Measurements from ENCODE around the gene JADE1. TPM values are rescaled to one million over a fixed set of nuclear protein-coding genes. Genes with fewer than 3 reads are reported as not detected.
A peak's percentile ranks its signal among the peaks of the same experiment; 100 is the strongest.

JADE1 gene
- total and polyA plus RNA-seq, 2 donors = 17.0 to 33.6 TPM

DNA sequence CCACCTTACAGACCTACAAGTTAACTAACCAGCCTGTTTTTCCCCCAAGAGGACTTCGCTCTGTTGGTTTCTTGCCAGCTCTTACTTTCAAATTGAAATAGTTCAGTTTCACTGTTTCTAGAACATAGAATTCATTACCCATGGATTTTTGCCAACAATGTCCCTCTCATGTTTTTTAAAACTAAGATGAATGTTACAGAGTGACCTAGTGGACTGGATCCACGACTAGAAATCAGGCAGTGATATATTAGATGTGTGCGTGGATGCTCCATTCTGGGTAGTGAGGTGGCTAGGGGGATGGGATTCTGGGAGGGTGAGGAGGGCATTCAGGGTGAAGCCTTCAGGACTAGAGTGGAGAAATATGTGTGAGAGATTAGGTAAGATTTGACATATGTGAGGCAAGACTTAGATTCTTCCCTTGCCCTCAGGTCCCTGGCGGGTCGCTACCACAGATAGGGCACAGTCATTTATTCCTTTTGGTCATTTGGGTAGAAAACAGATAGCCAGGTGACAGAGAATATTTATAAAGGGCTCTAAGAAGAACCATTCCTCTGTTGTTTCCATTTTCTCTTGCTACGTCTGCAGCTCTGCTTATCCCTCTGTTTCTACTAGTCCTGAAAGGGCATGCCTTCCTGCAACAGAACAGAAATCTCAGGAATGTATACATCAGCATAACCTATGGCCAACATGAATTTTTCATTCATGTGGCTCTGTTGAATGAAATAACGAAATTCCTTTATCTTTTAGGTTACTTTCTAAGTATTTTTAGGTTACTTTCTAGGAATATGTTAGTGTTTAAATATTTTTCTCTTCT is 15.4 kb upstream of the JADE1 start:
- whole genome bisulfite sequencing = 73% methylated on average over 7 of the region's 7 CpGs
- Histone ChIP-seq H3K36me3 (ENCODE audit: insufficient read depth) (no peaks in the 10 kb centered on the region), H3K4me3 (ENCODE audit: low read depth, low read length) (no peak overlapping the region), H3K4me1 (ENCODE audit: insufficient read depth) (no peaks in the 10 kb centered on the region), H3K27ac (ENCODE audit: low read depth) (no peak overlapping the region)
- no peak for DNase-seq (ENCODE audit: extremely low spot score)

DNA sequence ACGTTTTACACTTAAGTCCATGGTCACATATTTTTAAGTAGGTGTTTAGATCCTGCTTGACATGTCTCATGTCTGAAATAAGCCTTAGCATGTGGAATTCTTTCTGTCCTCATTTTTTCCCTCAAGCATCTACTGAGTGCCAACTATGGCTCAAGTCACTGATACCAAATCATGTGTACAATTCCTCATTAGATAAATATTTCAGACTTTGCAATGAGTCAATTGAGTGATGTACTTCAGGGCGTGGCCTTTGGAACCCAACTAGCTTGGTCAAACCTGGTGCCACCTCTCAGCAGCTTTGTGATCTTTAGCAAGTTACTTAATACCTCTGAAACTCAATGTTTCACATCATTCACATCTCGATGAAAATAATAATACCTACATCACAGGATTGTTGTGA is 12.6 kb upstream of the JADE1 start:
- Histone ChIP-seq H3K27ac (ENCODE audit: low read depth) (no peak overlapping the region), H3K4me1 (ENCODE audit: insufficient read depth) (no peaks in the 10 kb centered on the region), H3K4me3 (ENCODE audit: low read depth, low read length) (no peak overlapping the region), H3K36me3 (ENCODE audit: insufficient read depth) (no peaks in the 10 kb centered on the region)
- WGBS = 84% methylated on average over 3 of the region's 3 CpGs
- DNase-seq (ENCODE audit: extremely low spot score) = no peak

DNA sequence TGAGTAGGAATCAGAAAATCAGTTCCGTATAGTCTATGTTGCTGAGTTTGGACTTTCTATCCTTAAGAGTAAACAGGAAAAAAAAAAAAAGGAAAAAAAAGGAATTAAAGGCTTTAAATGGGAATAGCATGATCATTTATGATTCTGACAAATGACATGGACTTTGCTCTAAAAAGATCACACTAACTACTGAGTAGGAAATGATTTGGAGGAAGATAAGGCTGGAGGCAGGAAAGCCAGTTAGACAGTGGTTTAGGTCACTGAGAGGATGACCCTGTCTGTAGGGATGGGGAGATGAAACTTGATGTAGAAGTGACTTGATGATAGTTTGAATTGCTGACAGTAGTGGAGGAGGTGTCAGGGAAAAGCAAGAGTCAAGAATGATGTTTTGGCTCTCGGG is 9.2 kb upstream of the JADE1 start:
- DNase-seq (ENCODE audit: extremely low spot score) = no peak
- Histone ChIP-seq H3K4me1 (ENCODE audit: insufficient read depth) (no peaks in the 10 kb centered on the region), H3K27ac (ENCODE audit: low read depth) (no peak overlapping the region), H3K36me3 (ENCODE audit: insufficient read depth) (no peaks in the 10 kb centered on the region), H3K4me3 (ENCODE audit: low read depth, low read length) (no peak overlapping the region)
- WGBS = 86% methylated on average over 2 of the region's 2 CpGs

DNA sequence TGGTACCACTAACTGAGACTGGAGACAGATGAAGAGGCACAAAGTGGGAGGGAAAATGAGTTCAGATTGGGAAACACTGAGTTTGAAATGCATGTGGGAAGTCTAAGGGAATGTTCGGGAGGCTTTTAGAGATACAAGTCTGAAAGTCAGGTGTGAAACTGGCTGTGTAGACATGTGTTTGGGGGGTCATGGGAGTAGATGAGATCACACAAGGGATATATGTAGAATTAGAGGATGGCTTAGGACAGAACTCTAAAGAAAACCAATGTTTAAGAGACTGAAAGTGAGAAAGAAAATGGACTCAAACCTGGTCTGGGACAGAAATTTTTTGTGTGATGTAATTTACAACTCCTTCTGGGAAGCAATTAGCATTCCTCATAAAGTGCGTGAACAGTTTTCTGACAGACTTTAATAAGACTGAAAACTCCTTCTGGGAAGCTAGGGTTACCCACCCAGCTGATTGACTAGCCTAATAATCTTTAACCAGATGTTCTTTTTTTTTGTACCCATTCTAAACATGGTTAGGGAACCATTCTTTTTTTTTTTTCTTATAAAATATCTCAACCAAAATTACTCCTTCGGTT is 8.7 kb upstream of the JADE1 start:
- DNase-seq (ENCODE audit: extremely low spot score) = no peak
- 88% methylated on average over 3 of the region's 3 CpGs for WGBS
- H3K36me3 ChIP-seq (ENCODE audit: insufficient read depth) = no peaks in the 10 kb centered on the region
- H3K4me1 ChIP-seq (ENCODE audit: insufficient read depth) = no peaks in the 10 kb centered on the region
- H3K4me3 ChIP-seq (ENCODE audit: low read depth, low read length) = no peak overlapping the region
- no peak overlapping the region for H3K27ac ChIP-seq (ENCODE audit: low read depth)

DNA sequence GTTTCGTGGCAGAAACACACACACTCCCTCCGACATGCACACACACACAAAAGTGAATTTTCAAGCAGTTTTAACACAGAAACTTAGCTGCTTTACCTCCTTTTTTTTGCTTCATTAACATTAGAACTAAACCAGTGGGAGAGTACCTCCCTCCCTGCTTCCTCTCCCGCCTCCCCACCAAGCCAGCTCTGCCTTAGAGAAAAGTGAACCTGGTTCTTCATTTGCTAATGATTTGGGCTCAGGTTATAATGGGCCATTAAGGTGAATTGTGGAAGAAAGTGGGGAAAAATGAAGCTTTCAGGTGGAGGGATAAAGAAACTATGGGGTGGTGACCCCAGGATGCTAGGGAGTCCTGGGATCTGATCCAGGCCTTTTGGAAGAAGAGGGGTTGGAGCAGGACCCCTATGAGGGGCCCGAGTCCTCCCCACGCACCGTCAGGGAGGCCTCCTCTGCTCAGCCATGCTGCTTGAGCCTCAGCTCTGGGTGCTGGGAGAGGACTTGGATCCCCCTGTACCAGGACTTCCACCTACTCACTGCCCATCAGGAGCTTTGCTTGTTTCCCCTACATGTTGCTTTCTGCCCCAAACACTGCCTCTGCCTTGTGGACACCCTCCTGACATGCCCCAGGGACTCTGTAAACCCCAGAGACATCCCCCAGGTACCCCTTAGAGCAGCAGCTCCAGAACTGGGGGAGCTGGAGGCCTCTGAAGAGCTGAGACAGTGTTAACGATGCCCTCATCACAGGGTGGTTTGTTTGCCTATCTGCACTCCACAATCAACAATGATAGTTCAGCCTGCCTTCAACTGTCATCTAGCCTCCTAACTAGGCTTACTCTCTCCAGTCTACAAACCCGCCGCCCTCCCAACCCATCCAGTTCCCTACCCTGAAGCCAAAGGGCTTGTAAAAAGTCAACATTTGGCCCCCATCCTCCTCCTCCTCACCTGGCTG is 6.5 kb upstream of the JADE1 start:
- DNase-seq (ENCODE audit: extremely low spot score) = no peak
- Histone ChIP-seq H3K4me3 (ENCODE audit: low read depth, low read length) (no peak overlapping the region), H3K4me1 (ENCODE audit: insufficient read depth) (no peaks in the 10 kb centered on the region), H3K27ac (ENCODE audit: low read depth) (no peak overlapping the region), H3K36me3 (ENCODE audit: insufficient read depth) (no peaks in the 10 kb centered on the region)
- WGBS = 78% methylated on average over 9 of the region's 9 CpGs

DNA sequence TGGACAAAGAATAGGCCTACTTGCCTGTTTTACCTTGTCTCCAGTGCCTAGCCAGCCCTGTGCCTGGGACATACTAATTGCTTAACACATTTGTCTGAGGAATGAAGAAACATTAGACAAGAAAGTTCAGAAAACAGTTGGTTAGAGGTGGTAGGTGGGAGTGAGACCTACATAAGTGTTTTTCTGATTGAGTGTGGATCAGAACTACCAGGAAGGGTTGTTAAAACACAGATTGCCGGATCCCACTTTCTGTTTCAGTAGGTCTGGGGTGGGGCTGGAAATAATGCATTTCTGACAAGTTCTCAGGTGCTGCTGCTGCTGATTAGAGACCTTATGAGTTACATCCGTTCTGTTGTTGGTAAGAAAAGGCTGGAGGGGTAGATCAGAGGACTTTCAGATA is 5.7 kb upstream of the JADE1 start:
- H3K27ac ChIP-seq (ENCODE audit: low read depth) = peak overlapping the region; percentile 5

DNA sequence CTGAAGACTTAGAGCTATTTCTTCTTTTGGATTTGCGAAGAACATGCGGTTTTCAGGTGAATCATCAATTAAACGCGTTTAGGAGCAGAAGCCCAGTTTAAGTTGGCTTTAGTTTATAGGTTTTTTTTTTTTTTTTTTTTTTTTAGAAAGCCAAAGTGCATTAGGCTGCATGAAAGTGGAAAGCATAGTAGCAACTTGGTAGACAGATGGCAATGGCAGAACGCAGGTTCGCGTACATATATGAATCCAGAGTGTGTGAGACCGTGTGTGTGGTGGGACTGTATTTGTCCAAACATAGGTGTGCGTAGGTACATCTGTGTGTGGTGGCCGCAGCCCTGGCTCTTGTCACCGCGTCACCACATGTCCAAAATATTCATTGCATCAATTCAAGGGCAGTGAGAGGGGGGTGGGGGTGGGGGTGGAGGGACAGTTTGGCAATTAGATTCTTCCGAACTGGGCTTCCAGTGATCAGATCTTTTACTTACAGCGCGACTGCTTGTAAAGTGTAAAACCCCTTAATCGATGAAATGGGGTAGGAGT is 901 bp downstream of the JADE1 start:
- Histone ChIP-seq H3K27ac (ENCODE audit: low read depth) (peak overlapping the region; percentile 95), H3K4me3 (ENCODE audit: low read depth, low read length) (peak overlapping the region; percentile 87), H3K4me1 (ENCODE audit: insufficient read depth) (no peaks in the 10 kb centered on the region), H3K36me3 (ENCODE audit: insufficient read depth) (no peaks in the 10 kb centered on the region)
- WGBS = under 1% methylated on average over 16 of the region's 16 CpGs
- DNase-seq (ENCODE audit: extremely low spot score) = peak; percentile 31

More for the DNA sequence above, 5.7 kb upstream of the JADE1 start:
- no peak for DNase-seq (ENCODE audit: extremely low spot score)
- H3K4me1 ChIP-seq (ENCODE audit: insufficient read depth) = no peaks in the 10 kb centered on the region
- H3K36me3 ChIP-seq (ENCODE audit: insufficient read depth) = no peaks in the 10 kb centered on the region
- H3K4me3 ChIP-seq (ENCODE audit: low read depth, low read length) = no peak overlapping the region
- 77% methylated on average over 2 of the region's 2 CpGs for WGBS

DNA sequence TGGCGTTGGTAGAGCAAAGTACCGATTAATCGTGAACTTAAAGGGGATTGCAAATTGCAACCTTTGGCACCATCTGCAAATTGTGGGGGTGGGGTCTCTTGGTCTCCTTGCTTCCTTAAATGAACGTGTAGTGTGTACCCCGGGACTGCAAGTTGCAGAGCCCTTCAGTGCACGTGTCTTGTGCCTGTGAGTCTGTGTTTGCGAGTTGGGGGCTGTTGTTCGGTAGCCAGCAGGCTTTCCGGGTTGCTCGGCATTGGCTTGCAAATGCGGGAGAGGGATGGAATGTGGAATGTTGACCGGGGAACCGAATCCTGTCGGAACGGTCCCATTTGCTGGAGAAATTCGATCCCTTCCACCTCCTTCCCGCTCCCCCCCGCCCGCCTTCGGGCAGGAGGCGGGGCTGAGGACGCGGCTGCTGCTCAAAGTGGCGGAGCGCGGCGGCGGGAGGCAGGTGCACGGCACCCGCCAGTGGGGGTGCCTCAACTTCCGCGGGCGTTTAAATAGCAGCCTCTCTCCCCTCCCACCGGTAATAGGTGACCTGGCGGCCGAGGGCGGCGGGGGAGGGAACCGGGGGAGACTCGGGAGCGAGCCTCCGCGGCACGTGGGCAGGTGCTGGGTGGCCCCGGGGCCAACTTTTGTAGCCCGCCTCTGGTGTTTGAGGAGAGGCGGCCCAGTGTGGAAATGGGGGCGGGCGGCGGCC is 1.5 kb downstream of the JADE1 start:
- peak; percentile 51 for DNase-seq (ENCODE audit: extremely low spot score)
- Histone ChIP-seq H3K4me3 (ENCODE audit: low read depth, low read length) (peak overlapping the region; percentile 87), H3K36me3 (ENCODE audit: insufficient read depth) (no peaks in the 10 kb centered on the region), H3K27ac (ENCODE audit: low read depth) (peak overlapping the region; percentile 51), H3K4me1 (ENCODE audit: insufficient read depth) (no peaks in the 10 kb centered on the region)
- WGBS = under 1% methylated on average over 50 of the region's 50 CpGs

DNA sequence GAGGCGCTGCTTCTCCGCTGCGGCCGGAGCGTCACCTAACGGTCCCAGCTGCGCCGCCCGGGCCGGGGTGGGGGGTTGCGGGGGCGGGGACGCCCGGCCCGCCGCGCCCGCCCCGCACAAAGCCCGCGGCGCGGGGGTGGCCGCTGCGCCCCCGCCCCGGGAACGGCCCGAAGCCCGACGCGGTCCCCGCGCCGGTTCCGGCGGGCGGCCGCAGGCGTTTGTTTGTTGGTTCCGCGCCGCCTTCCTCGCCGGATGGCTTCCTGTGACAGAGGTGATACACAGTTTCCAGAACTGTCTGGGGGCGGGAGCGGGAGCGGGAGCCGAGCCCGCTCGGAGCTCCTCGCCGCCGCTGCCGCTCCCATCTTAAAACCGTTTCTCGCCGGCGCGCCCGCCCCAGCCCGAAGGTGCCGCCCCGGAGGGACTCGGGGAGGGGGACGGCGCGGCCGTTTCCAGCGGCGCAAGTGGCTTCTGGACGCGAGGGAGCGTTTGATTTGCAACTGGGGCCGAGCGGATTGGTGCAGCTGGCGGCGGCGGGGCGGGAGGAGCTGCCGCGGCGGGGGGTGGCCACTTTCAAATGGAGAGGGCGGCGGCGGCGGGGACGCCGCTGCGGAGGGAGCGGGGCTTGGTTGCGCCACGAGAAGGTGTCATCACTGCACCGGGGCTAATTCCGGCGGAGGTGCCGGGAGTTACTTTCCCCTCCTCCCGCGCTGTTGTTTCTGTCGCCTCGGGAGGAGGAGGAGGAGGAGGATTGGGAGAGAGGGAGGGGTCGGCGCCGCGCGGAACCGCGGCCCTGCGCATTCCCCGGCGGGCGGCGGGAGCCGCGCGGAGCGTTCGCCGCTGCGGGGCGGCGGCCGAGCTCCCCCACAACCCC is 2.3 kb downstream of the JADE1 start:
- H3K27ac ChIP-seq (ENCODE audit: low read depth) = peak overlapping the region; percentile 78
- under 1% methylated on average over 120 of the region's 123 CpGs for WGBS
- H3K4me3 ChIP-seq (ENCODE audit: low read depth, low read length) = peak overlapping the region; percentile 87
- H3K4me1 ChIP-seq (ENCODE audit: insufficient read depth) = no peaks in the 10 kb centered on the region
- DNase-seq (ENCODE audit: extremely low spot score) = peak; percentile 65
- H3K36me3 ChIP-seq (ENCODE audit: insufficient read depth) = no peaks in the 10 kb centered on the region

DNA sequence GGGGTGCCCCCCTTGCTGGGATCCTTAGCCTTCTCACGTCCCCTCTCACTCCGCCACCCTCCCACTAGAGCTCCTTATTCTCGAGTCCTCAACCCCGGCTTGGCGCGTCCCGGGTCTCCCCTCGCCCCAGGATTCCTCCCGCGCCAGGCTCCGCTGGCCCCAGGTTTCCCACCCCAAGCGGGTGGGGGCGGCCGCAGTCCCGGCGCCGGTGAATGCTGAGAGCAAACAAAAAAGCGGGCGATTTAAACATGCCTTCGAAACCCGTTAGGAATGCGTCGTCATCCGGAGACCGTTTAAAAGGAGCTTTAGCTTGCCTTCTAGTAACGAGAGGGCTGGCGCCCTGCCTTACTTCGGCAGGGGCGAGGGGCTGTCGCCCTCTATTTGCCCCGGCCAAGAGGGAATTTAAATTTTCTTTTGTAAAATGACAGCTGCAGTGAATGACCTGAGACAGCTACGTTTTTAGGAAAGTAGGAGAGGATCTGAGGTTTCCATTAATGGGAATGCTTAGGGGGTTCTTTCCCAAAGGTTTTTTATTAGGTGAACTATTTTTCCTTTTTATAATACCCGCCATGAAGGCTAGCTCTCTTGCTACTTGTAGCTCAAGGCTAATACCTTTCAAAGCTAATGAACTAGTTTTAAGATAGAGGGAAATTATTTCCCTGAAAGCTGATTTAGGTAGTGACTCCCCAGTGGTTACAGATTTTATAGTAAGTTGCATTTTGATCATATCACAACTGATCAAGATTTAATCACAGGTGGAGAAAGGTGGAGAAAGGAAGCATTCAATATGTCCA is 3.1 kb downstream of the JADE1 start:
- Histone ChIP-seq H3K4me1 (ENCODE audit: insufficient read depth) (no peaks in the 10 kb centered on the region), H3K27ac (ENCODE audit: low read depth) (peak overlapping the region; percentile 78), H3K36me3 (ENCODE audit: insufficient read depth) (no peaks in the 10 kb centered on the region), H3K4me3 (ENCODE audit: low read depth, low read length) (peak overlapping the region; percentile 87)
- under 1% methylated on average over 33 of the region's 33 CpGs for WGBS
- DNase-seq (ENCODE audit: extremely low spot score) = peak; percentile 45

DNA sequence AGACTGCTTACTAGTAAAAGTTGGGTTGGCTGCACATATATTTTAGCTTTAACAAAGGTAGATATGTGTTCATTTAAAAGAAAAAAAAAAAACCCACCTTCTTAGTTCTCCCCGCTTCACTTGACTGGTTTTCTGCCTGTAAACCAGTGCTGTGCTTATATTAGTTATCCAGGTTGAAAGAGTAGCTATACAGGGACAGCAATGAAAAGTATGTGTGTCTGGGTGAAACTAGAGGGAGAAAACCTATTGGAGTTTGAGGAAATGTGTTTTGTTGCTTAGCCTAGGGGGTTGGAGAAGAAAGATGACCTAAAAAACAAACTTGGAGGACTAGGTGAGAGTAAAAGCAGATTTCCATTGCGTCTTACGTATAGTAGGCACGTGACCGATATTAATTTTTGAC is 4.5 kb downstream of the JADE1 start:
- no peaks in the 10 kb centered on the region for H3K36me3 ChIP-seq (ENCODE audit: insufficient read depth)
- no peak overlapping the region for H3K27ac ChIP-seq (ENCODE audit: low read depth)
- no peak overlapping the region for H3K4me3 ChIP-seq (ENCODE audit: low read depth, low read length)
- WGBS = 98% methylated on average over 5 of the region's 5 CpGs
- no peak for DNase-seq (ENCODE audit: extremely low spot score)
- H3K4me1 ChIP-seq (ENCODE audit: insufficient read depth) = no peaks in the 10 kb centered on the region

DNA sequence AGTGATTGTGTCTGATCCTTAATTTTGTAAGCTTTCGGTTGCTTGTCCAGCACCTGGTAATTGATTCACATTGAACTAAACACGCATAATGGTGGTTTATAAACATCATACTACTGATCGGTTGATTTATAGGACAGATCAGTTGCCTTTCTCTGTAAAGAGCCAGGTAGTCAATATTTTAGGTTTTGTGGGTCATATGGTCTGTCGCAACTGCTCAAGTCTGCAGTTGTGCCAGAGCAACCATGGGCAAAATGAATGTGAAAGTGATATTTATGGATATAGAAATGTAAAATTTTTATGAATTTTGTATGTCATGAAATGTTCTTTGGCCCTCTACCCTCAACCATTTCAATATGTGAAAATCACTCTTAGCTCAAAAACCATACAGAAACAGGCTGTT is 8.9 kb downstream of the JADE1 start:
- WGBS = 97% methylated on average over 4 of the region's 4 CpGs
- Histone ChIP-seq H3K4me3 (ENCODE audit: low read depth, low read length) (no peak overlapping the region), H3K4me1 (ENCODE audit: insufficient read depth) (no peaks in the 10 kb centered on the region), H3K36me3 (ENCODE audit: insufficient read depth) (peaks cover 3% of the 10 kb centered on the region), H3K27ac (ENCODE audit: low read depth) (no peak overlapping the region)
- DNase-seq (ENCODE audit: extremely low spot score) = no peak

All from urinary bladder (tissue), 4 donors.